CD4-positive, alpha-beta T cell treated with Interleukin-15 for 4 hours (primary cell): ENCODE data around the gene SLC16A7.

ENCODE experiments used
- DNase-seq: peaks from one replicate; pipeline ENCODE4 v3.0.0-alpha.2; 2020; ENCODE audit warnings: low spot score

The SLC16A7 gene

DNA sequence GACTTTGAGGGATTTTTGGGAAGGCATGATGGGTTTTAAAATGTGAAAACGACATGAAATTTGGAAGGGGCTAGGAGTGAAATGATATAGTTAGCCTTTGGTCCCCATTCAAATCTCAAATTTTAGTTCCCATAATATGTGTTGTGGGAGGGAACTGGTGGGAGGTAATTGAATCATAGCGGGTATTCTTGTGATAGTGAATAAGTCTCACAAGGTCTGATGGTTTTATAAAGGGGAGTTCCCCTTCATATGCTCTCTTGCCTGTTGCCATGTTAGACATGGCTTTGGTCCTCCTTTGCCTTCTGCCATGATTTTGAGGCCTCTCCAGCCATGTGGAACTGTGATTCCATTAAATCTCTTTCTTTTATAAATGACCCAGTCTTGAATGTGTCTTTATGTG is 72.8 kb downstream of the SLC16A7 start:
- DNase-seq: no peak

DNA sequence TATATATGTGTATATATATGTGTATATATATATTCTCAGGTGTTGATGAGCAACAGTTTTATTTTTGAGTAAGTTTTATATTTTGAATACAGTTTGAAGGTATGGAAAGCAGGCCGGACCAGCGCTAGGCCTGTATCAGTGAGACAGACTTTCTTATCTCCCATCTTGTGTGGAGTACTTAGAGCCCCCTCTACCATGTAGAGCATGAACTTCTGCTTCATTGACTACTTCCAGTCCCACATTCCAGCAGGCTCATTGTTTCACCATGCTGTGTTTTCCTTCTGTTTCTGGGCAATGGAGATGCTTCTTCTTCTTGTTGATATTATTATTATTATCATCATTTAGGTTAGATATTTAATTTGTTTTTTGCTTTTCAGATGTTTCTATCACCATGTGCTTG is 76.4 kb downstream of the SLC16A7 start:
- no peak for DNase-seq

DNA sequence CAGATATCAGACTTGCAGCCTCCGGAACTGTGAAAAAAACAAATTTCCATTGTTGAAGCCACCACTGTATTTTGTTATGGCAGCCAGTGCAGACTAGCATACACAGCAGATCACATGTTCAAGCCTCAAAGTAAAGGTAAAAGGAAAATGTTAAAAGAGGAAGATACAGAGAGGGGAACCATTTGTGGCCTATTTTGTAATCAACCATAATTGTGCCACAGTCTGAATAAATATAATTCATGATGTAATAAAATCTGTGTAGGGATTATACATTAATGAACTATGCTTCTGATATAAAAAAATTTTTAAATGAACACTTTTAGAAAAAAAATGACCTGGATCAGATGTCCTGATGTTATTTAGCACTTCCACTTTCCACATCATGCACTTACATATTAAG is 79.6 kb downstream of the SLC16A7 start:
- DNase-seq: no peak

DNA sequence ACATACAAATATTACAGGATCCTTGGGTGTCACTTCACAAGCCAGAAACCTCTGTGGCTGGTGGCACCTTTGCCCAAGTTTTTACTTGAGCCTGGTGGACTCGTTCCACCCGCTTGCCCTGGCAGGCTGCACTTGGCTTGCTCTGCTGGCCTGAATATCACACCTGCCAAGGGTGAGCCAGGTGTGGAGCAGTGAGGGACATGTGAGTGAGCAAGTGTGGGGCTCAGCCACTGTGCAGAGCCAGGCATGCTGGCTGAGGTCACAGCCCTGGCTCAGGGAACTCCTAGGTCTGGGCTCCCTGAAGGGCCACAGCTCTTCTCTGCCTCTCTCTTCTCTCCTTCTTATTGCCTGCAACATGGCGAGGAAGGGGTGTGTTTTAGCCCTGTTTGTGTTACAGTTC is 82.0 kb downstream of the SLC16A7 start:
- DNase-seq: no peak

DNA sequence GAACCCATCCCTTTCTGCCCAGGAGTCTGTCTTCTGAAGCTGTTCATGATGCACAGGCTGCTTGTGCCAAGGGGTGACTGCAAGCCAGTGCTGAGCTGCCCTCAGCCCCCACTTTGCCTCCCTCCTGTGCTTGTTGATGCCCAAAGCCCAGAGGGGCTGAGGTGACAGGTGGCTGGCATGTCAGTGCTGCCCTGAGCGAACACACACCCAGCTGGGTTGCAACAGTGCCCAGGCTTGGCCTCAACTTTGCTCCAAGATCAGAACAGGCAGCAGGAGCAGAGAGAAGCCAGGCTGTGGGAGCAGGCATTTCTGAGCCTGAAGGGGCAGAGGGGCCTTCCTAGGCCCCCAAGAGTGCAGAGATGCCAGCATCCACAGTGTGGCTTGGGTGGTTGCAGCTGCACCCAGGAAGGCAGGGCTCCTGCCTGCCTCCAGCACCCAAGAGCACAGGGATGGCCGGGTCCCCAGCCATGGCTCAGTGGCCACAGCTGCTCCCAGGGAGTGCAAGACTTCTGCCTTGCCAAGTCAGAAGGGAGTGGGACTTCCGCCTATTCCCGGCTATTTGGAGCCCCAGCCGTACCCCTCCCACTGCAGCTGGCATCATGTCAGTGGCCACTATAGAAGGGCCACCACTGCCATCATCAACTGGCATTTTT is 83.1 kb downstream of the SLC16A7 start:
- no peak for DNase-seq

DNA sequence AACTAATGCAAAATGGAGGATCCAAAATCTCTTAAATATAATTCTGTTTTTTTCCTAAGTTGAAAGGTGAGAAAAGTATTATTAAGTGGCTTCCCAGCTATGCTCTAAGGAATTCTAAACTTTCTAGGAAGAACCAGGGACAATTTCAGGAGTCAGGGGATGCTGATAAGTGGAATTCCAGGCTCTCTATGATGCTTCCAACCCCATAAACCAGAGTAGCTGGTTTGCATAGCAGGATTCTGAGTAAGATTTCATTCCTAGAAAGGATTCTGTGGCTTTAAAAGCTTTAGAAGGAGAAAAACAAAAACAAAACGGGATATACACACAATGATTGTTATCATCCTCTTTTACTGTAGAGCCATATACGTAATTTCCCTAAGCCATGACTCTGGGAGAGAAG is 93.9 kb downstream of the SLC16A7 start:
- no peak for DNase-seq

DNA sequence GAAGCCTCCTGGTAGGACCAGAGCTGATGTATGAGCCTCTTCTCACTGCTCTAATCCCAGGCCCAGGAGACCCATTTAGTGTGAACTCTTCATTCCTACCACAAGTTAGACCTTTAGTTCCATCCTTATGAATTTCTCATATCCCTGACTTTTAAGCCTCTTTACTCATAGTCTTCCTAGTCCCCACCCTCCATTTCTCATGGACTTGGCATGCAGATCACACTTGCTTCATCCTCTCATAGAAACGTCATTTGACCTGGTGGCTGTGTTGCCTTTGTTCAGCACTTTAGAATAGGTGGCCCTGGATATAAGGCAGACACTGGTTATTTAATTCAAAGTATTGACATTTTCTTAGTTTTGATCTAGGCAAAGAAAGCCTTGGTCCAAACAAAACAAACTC is 99.5 kb downstream of the SLC16A7 start:
- DNase-seq: no peak

DNA sequence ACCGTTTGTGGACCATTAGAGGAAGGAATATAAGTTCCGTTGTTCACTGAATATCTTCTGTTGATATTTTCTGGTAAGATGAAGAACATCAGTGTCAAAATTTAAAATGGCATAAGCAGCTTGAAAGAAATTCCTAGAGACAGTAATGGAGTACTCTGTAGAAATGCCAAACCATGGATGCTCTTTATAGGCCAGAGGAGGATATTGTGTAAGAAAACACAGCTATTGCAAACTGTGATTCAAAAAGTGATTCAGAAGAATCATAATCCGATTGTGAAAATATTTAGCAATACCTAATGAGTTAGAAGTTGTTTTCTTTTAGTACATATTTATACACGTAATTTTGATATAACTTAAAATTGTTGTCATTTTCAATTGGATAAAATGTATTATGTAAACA is 102.8 kb downstream of the SLC16A7 start:
- DNase-seq: no peak

DNA sequence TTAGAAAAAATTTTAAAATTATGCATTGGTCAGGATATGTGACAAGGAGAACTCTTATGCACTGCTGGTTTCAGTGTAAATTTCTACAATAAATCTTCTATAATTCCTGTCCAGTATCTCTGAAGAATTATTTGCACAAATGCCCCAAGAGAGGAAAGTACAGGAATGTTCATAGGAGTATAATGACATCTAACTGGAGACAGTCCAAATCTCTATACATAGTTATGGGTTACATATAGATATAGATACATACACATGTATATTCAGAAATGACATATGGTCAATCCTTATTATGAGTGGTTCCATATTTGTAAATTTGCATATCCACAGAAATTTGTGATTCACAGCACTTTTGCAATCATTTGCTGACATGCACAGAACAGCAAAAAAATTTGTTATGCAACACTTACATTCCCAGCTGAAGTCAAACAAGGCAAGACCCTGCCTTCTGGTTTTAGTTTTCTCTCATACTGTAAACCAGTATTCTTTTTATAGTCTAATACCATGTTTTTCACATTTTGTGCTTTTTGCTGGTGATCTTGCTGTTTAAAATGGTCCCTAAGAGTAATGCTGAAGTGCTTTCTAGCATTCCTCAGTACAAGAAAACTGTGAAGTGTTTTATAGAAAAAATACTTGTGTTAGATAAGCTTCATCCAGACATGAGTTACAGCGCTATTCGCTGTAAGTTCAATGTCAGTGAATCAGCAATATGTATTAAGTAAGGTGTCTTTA is 103.8 kb downstream of the SLC16A7 start:
- no peak for DNase-seq

DNA sequence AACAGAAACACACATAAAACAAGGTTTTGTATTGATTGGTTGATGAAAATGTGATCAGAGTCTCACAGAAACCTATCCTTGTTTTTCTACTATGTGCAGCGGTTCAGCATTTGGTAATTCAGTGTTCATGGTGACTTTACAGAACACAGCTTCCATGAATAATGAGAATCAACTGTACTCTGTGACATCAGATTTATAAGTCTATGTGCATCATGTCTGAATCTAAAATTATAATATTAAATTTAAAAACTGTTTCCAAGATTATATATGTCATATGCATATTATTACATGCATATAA is 104.3 kb downstream of the SLC16A7 start:
- DNase-seq: no peak

DNA sequence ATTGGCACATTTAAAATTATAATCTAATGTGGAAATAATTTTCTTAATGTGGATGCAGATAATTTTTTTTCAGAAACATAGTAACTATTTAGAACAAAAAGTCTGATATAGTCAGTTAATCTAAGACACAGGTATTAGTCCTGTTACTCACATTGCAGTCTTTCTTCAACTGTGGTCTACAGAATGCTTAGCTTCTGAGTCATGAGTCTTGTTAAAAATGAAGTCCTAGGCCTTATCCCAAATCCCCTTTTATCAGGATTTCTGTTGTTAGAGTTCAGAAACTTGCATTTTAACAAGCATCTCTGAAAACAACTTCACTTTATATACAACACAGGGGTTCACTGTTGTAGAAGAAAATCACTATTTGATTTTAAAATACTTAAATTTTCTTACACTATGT is 112.2 kb downstream of the SLC16A7 start:
- no peak for DNase-seq

DNA sequence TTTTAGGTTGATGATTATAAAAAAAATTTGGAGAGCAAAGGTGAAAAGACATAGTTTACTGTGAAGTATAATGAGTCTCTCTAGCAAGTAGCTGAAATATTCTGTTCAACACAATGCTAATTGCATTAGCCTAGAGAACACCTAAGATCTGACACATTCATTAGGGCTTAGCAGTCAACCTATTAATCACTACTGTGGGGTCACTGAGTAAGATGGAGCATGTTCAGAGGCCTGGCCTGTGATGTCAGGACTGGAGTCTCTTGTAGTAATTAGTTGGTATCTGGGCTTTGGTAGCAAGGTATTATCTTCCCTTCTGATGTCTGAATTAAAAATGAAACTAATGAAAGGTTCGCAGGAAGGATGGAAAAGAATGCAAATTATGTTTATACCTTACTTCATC is 112.7 kb downstream of the SLC16A7 start:
- no peak for DNase-seq

DNA sequence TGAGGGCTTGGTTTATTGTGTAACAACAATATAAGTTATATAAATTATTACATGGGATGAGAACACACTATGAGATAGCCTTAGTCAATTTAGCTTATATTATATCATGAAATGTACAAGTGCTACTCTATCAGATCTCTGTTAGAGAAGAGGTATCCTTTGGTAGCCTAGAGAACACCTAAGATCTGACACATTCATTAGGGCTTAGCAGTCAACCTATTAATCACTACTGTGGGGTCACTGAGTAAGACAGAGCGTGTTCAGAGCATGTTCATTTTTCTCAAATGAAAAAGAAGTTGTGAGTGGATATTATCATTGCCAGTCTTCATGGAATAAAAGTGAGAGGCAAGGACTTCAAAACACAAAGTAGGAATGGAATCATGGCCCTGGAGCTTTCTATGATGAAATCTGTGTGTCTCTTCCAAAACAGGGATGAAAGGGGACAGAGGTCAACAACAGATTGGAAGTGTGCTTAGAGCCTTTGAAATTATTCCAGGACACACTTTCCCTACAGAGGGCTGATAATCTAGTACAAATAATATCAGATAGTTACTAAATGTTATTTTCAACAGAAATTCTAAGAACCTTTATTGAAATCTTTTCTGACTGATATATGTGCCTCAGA is 114.3 kb downstream of the SLC16A7 start:
- no peak for DNase-seq

DNA sequence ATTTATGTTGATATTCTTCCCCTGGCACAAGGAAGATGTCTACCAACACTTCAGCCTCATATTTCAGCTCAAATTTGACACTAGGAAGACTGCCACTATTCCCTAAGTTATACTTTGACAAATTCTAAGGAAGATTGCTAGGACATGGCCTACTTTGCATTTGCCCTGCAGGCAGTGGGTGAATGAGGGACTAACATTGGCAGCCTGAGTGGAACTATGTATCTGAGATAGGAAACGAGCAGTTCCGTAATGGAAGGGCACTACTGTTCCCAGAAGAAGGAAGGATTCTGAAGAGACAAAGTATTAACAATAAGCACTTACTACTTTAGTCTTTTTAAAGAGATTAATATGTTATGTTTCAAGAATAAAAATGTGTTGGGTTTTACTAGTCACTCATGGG is 115.1 kb downstream of the SLC16A7 start:
- DNase-seq: no peak

DNA sequence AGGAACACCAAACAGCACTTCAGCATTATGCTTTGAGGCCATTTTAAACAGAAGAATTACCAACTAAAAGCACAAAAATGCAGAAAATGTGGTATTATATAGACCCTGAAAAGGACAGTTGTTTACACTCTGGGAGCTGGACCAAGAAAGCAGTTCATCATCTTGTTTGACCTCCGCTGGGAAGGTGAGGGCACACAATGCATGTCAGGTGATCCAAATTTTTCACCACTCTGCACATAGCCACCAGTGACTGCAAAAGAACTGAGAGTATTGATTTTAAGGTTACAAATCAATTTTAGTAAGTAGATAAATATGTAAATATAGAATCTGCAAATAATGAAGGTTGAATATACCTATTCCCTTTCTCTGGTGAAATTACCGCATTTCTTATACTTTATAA is 119.6 kb downstream of the SLC16A7 start:
- DNase-seq: no peak

DNA sequence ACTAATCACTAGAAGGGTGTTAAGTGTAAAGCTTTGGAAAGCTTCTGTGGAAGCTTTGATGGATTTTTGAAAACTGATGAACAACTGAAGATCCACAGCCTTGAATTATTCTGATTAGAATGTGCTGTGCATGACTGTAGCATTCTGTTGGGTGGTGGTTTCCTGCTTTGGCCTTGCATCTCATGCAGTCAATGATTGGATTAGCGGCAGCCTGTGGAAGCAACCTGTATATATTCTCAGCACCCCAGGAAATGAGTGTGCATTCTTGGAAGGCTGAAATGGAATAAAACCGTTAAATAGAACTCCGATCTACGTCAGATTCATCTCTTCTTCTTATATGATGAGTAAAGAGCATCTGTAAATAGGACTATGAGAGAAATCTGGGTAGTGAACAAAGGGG is 120.2 kb downstream of the SLC16A7 start:
- DNase-seq: no peak

DNA sequence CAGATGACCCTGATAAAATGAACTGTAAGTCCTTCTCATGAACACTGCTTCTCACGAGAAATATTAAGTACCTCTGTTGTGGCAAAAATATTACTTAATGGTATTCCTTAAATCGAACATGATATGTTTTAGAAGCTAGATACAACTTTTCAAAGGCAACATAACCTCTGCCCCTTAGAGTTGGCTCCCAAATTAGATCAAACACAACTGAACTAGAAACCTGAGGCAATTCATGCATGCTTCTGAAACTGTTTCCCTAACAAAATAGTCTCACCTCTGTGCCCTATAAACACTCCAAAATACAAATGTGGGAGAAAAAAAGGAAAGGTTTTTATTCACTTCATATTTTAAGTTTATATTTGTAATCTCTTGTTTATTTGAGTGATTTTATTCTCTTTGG is 121.6 kb downstream of the SLC16A7 start:
- no peak for DNase-seq

DNA sequence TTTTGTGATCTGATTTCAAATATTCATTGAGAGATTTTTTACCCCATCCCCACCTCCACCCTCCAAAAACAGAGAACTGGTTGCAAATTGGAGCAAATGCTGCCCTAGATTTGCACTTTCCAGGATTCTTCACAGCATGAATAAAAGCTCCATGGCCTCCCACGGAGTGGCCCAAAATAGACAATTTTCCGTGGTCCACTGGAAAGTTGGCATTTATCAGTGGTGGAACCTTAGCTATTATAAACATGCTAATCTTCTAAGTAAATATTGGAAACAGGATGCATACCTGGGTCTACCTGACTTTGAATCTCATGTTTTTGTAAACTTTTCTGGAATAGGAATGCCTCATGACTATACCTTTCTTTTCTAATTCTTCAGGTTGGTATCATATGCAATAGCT is 123.9 kb downstream of the SLC16A7 start:
- DNase-seq: no peak

DNA sequence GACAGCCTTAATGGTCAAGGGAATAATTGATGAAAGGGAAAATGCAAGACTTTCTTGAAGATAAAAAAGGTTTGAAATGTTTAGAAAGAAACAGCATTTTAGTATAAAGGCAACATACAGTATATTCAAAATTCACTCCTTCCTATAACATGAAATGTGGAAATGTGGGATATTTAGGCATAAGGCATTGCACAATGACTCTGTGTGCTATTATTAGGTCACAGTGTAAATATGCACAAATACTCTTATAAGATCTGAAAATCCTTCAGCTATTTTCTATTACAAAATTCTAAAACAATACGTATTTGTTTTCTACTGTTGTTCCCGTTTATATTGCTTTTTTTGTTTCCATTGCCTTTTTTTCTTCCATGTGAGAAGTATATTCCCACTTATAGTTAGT is 127.7 kb downstream of the SLC16A7 start:
- no peak for DNase-seq

DNA sequence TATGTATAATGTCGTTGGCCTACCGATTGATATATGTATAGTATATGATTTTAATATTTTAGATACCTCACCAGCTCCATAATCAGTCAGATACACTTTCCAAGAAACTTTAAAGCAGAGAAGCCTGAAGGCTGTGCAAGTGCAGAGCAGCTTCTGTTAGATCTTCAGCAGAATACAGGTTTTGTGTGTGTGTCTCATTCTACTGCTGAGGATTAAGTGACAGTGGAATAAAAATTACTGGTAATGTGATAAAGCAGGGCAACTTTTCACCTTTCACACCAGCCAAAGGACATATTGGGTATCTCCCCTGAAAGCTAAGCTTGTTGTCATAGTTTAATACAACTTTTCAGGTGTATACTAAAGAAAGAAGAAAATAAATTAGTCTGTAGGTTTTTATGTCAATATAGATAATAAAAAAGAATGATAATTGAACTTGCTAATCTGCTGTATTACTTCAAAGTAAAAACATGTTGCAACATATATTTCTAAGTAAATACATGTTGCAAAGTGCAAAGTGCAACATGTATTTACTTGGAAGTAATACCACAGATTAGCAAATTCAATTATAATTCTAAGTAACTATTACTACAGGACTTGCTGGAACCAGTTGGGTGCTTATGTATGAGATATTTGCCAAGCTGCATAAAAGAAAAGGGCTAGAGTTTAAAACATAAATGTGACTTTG is 128.3 kb downstream of the SLC16A7 start:
- no peak for DNase-seq

DNA sequence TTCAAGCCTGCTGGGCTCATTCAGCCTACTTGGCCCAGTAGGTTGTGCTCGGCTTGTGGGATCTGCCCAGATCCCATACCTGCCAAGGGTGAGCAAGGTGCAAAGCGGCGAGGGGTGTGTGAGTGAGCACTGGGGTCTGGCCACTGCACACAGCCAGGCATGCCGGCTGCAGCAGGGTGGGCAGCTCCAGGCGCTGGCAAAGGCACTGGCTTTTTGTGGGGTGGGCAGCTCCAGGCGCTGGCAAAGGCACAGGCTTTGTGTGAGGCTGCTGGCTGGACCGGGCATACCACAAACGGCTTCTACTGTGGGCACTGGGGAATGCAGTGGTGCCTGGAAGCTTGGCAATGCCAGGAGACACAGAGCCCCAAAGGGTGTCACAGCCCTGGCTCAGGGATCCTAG is 137.4 kb downstream of the SLC16A7 start:
- no peak for DNase-seq

DNA sequence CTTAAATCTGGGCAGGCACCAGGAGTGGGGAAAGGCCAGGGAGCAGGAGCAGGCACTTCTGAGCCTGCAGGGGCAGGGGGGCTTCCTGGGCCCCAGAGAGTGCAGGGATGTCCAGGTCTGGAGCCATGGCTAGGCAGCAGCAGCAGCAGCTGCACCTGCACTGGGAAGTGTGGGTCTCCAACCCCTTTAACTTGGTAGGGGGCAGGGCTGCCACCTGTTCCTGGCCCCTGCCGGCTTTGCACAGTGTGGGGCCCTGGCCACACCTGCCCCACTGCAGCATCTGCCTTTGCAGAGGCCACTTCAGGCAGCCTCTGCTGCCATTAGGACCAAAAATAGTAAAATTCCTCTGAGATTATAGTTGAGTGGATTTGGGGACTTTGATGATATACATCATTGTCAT is 138.5 kb downstream of the SLC16A7 start:
- no peak for DNase-seq

DNA sequence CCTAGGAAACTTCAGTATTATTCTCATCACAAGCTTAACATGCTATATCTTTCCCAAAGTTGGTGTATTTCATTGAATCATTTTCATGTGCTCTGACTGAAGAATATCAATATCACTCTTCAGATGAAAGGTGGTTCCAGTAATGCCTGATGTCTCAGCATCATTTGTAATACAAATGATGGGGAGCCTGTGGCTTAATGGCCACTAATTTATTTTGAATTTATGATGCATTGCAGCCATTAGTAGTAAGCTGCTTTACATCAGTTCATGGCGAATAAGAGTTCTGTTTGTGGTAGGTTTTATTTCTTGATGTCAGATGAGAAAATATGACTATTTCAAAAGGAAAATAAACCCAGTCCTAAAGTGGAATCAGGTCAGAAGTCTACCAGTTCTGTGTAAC is 139.4 kb downstream of the SLC16A7 start:
- no peak for DNase-seq
